ENCODE measurements around the gene PTPN7. TPM values are rescaled to one million over a fixed set of nuclear protein-coding genes. Genes with fewer than 3 reads are reported as not detected.
A peak's percentile ranks its signal among the peaks of the same experiment; 100 is the strongest.

PTPN7 gene
- total and polyA plus RNA-seq, 10 of the 15 experiments (the other 5 are each of a cell fraction or from before 2014, with no cell fraction given) = 7.9 to 117 (median 102) TPM

- TF ChIP-seq REST (IDR thresholded peaks at IDR 0.05; ENCODE audit: low read depth, low read length) = no peak
- 0 out of 2 replicates have a peak, but pooled peaks have one; percentile 6 for TF ChIP-seq BCL11A (IDR thresholded peaks at IDR 0.05; ENCODE audit: low read depth, low read length)
- no peak for TF ChIP-seq BMI1 (IDR thresholded peaks at IDR 0.05; ENCODE audit: borderline replicate concordance)
- peak; percentile 41; the same call in 1 of the 2 replicates for TF ChIP-seq RELB (IDR thresholded peaks at IDR 0.05; ENCODE audit: low read depth)
- no peak for TF ChIP-seq ZNF217 (IDR thresholded peaks at IDR 0.05)
- no peak for TF ChIP-seq PRDM15 (CRISPR knock-in tag; IDR thresholded peaks at IDR 0.05)
- no peak for TF ChIP-seq GABPA (IDR thresholded peaks at IDR 0.05; ENCODE audit: low read depth)
- no peak for TF ChIP-seq ZBTB11 (CRISPR knock-in tag; IDR thresholded peaks at IDR 0.05)
- TF ChIP-seq SREBF1 (IDR thresholded peaks at IDR 0.05; ENCODE audit: low read length) = no peak
- TF ChIP-seq SMC3 (IDR thresholded peaks at IDR 0.05; ENCODE audit: borderline replicate concordance, low read length) = no peak
- peak; percentile 7 for TF ChIP-seq PBX3 (IDR thresholded peaks at IDR 0.05; ENCODE audit: insufficient replicate concordance, low read depth, low read length)
- no peak for TF ChIP-seq FOXK2 (IDR thresholded peaks at IDR 0.05)
- no peak for TF ChIP-seq SRF (IDR thresholded peaks at IDR 0.05; ENCODE audit: low read depth in 2 of 2, low read length in 2 of 2)
- no peak for TF ChIP-seq MEF2A (IDR thresholded peaks at IDR 0.05; ENCODE audit: insufficient read depth, low read depth, low read length)
- TF ChIP-seq HDGF (IDR thresholded peaks at IDR 0.05) = peak; percentile 29; the same call in 1 of the 2 replicates
- TF ChIP-seq POLR2AphosphoS2 (IDR thresholded peaks at IDR 0.05; ENCODE audit: low read depth, low read length) = no peak
Measured at GRCh38 chr1:202158810-202159533, 1.4 kb downstream of the PTPN7 start (continued).
